Lower leg skin (tissue), 3 donors: ENCODE results near the gene NCKAP5.

Experiments used
- POLR2A ChIP-seq, 2 donors: fragments of 450-650 bp; IDR thresholded peaks; one replicate each; pipeline ENCODE4 v1.6.1; 2016 to 2017; ENCODE audit warnings: antibody characterized with exemption in 2 of 2, mild to moderate bottlenecking in 1 of 2, moderate library complexity in 1 of 2
- TF ChIP-seq, protein P1 (sequence below), 3 donors: fragments of 450-650 bp; IDR thresholded peaks; one replicate each; pipeline ENCODE4 v1.5.1; 2016; ENCODE audit warnings: antibody characterized with exemption in 3 of 3, mild to moderate bottlenecking in 3 of 3, moderate library complexity in 2 of 3

DNA sequence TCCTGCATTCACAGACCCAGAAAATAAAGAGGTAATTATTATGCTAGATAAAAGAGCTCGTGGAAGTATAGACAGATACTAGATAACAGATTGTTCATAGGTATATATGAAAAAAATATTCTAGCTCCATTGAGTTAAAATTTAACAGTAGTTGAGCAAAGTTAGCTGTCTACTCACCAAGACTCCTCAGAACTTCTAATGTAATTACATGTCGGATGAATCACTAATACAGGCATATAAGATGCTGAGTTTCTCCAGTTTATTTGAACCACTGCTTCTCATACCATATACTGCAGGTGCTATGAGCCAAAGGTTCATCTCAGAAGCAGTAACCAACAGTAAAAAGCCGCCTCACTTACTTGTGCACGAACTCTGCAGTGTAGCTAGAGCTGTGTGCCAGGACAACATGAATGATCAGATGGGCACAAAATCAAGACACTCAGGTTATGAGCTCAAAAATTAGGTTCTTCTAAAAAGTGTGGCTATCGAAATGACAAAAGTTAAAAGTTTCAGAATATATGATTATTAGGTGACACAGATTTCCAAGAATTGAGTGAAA, 373.4 kb downstream of the NCKAP5 start:
- no peak for TF ChIP-seq POLR2A (IDR thresholded peaks at IDR 0.05)
- TF ChIP-seq, protein P1, sequence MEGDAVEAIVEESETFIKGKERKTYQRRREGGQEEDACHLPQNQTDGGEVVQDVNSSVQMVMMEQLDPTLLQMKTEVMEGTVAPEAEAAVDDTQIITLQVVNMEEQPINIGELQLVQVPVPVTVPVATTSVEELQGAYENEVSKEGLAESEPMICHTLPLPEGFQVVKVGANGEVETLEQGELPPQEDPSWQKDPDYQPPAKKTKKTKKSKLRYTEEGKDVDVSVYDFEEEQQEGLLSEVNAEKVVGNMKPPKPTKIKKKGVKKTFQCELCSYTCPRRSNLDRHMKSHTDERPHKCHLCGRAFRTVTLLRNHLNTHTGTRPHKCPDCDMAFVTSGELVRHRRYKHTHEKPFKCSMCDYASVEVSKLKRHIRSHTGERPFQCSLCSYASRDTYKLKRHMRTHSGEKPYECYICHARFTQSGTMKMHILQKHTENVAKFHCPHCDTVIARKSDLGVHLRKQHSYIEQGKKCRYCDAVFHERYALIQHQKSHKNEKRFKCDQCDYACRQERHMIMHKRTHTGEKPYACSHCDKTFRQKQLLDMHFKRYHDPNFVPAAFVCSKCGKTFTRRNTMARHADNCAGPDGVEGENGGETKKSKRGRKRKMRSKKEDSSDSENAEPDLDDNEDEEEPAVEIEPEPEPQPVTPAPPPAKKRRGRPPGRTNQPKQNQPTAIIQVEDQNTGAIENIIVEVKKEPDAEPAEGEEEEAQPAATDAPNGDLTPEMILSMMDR (IDR thresholded peaks at IDR 0.05): no peak
